ENCODE results near the gene SETD1B.
"Not testable (repeated sequence)": the region's sequence is repeated elsewhere in the genome, so short reads cannot be mapped to it uniquely, and the experiment has no call there.

The SETD1B gene

GRCh38 chr12:121860257-121860656, 56.4 kb downstream of the SETD1B start:
- DNase-seq = no peak

GRCh38 chr12:121860699-121861098, 56.9 kb downstream of the SETD1B start:
- not testable (repeated sequence) for DNase-seq

GRCh38 chr12:121861636-121862254, 57.9 kb downstream of the SETD1B start:
- DNase-seq = no peak

GRCh38 chr12:121866331-121866730, 62.5 kb downstream of the SETD1B start:
- no peak for DNase-seq

- DNase-seq = not testable (repeated sequence)
Measured at GRCh38 chr12:121869229-121869628, 65.4 kb downstream of the SETD1B start.

GRCh38 chr12:121871467-121871866, 67.7 kb downstream of the SETD1B start:
- no peak for DNase-seq

- DNase-seq = no peak
Measured at GRCh38 chr12:121872546-121873215, 68.9 kb downstream of the SETD1B start.

- no peak for DNase-seq
Measured at GRCh38 chr12:121873216-121873569, 69.4 kb downstream of the SETD1B start.

- DNase-seq = no peak
Measured at GRCh38 chr12:121874071-121874470, 70.3 kb downstream of the SETD1B start.

- DNase-seq = no peak
Measured at GRCh38 chr12:121875582-121875981, 71.8 kb downstream of the SETD1B start.

GRCh38 chr12:121876080-121876447, 72.3 kb downstream of the SETD1B start:
- DNase-seq = not testable (repeated sequence)

All from activated naive CD4-positive, alpha-beta T cell treated with Interleukin-2 at 50 U/mL for 16 hours (primary cell).